NCI-H774 (cell line): ENCODE measurements around the gene ZNF773.
"Not testable (repeated sequence)": the region's sequence is repeated elsewhere in the genome, so short reads cannot be mapped to it uniquely, and the experiment has no call there.

Experiments
- DNase-seq: peaks from one replicate; lab custom pipeline; 2025; lab: John Stamatoyannopoulos, UW

ZNF773 gene

GRCh38 chr19:57499680-57500395, at the start of gene ZNF773:
Gene ZNF773, plus strand, starts transcription at chr19:57499938. Its CDS starts 143 bp downstream, at chr19:57500081.
- DNase-seq = peak; percentile 83

GRCh38 chr19:57452307-57452706, 47.4 kb upstream of the ZNF773 start:
- DNase-seq = no peak

GRCh38 chr19:57465680-57466381, 33.9 kb upstream of the ZNF773 start:
- DNase-seq = no peak

GRCh38 chr19:57466489-57466888, 33.2 kb upstream of the ZNF773 start:
- no peak for DNase-seq

- DNase-seq = no peak
Observed at GRCh38 chr19:57473646-57474045, 26.1 kb upstream of the ZNF773 start.

- DNase-seq = peak; percentile 91
Observed at GRCh38 chr19:57477191-57478008, 22.3 kb upstream of the ZNF773 start, which contains the start of gene ZNF772. Gene ZNF772, minus strand, starts transcription at chr19:57477566. Its CDS starts 257 bp downstream, at chr19:57477309.

- DNase-seq = peak; percentile 93
Observed at GRCh38 chr19:57487477-57488298, 12.1 kb upstream of the ZNF773 start, which contains the start of gene ZNF419. Gene ZNF419, plus strand, starts transcription at chr19:57487750. Its CDS starts 201 bp downstream, at chr19:57487951.

GRCh38 chr19:57488299-57488644, 11.5 kb upstream of the ZNF773 start:
- DNase-seq = not testable (repeated sequence)

- DNase-seq = not testable (repeated sequence)
Observed at GRCh38 chr19:57499332-57499679, 432 bp upstream of the ZNF773 start.

GRCh38 chr19:57500400-57500799, 662 bp downstream of the ZNF773 start:
- not testable (repeated sequence) for DNase-seq

GRCh38 chr19:57506163-57506562, 6.4 kb downstream of the ZNF773 start:
- DNase-seq = no peak

GRCh38 chr19:57511484-57511883, 11.7 kb downstream of the ZNF773 start:
- no peak for DNase-seq

- no peak for DNase-seq
Observed at GRCh38 chr19:57512845-57513244, 13.1 kb downstream of the ZNF773 start.

- DNase-seq = no peak
Observed at GRCh38 chr19:57515255-57515654, 15.5 kb downstream of the ZNF773 start.

- DNase-seq = not testable (repeated sequence)
Observed at GRCh38 chr19:57518021-57518420, 18.3 kb downstream of the ZNF773 start.

- peak; percentile 95 for DNase-seq
Observed at GRCh38 chr19:57527136-57527881, 27.6 kb downstream of the ZNF773 start, which contains the start of gene ZNF549. Gene ZNF549, plus strand, starts transcription at chr19:57527356. Its CDS starts 218 bp downstream, at chr19:57527574.

GRCh38 chr19:57537953-57538547, 38.3 kb downstream of the ZNF773 start:
- DNase-seq = no peak

- DNase-seq = no peak
Observed at GRCh38 chr19:57546513-57546912, 46.8 kb downstream of the ZNF773 start.

GRCh38 chr19:57552432-57552831, 52.7 kb downstream of the ZNF773 start:
- no peak for DNase-seq

- DNase-seq = no peak
Observed at GRCh38 chr19:57557659-57558058, 57.9 kb downstream of the ZNF773 start.
